GM18511 (cell line): Measurements from ENCODE around the gene PMFBP1.
A peak's percentile ranks its signal among the peaks of the same experiment; 100 is the strongest.
"Not testable (repeated sequence)": the region's sequence is repeated elsewhere in the genome, so short reads cannot be mapped to it uniquely, and the experiment has no call there.

Experiments
- ATAC-seq: cut with Tn5 transposase; IDR thresholded peaks from one replicate; pipeline ENCODE4 v1.9.1; 2021; ENCODE audit warnings: mild to moderate bottlenecking, moderate library complexity; ENCODE audit not compliant: unreplicated experiment

The PMFBP1 gene

DNA sequence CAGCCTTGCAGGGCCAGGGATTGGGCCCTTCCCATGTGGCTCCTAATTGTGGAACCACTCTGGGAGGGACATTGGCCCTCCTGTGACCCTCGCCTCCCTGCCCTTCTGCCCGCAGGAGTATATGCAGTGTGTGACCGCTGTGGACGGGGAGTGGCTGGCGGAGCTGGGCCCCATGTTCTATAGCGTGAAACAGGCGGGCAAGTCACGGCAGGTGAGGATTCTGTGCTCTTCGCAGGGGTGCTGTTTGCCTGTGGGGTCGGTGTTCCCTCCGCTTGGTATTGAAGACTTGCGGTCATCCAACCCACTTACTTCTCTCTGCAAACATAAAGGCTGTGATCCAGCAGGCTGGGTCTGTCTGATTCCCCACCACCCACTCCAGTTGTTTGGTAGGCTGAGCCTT, 62.7 kb downstream of the PMFBP1 start:
- no peak for ATAC-seq

DNA sequence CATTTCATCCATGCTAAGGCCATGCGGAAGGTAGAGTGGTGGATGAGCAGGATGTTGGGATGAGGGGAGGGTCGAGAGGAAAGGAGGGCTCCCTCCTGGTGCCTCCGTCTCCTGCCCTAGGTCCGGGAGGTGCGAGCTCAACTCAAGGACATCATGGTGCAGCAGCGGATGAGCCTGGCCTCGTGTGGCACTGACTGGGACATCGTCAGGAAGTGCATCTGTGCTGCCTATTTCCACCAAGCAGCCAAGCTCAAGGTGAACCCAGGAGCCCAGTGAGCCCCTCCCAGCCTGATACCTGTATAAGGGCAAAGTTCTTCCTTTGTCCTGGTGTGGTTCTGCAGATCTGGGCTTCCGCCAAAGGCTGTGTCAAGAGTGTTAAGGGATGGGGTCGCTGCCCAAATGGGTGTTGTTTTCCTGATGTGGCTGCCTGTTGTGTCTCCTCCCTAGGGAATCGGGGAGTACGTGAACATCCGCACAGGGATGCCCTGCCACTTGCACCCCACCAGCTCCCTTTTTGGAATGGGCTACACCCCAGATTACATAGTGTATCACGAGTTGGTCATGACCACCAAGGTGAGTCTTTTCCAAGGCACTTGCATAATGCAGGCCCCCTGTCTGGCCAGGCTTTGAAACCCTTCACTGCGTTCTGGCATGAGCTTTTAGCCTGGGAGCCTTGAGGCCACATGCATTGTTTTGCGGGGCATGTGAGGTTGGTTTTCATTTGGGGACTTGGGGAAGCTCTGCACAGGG, 63.4 kb downstream of the PMFBP1 start:
- ATAC-seq: no peak

DNA sequence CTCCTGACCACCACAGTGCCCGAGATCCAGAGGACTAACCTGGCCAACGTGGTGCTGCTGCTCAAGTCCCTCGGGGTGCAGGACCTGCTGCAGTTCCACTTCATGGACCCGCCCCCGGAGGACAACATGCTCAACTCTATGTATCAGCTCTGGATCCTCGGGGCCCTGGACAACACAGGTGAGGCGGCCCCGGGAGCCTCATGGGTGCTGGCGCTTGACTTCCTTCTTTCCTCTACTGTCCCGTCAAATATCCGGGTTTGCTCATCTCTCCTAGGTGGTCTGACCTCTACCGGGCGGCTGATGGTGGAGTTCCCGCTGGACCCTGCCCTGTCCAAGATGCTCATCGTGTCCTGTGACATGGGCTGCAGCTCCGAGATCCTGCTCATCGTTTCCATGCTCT, 64.6 kb downstream of the PMFBP1 start:
- ATAC-seq: no peak

DNA sequence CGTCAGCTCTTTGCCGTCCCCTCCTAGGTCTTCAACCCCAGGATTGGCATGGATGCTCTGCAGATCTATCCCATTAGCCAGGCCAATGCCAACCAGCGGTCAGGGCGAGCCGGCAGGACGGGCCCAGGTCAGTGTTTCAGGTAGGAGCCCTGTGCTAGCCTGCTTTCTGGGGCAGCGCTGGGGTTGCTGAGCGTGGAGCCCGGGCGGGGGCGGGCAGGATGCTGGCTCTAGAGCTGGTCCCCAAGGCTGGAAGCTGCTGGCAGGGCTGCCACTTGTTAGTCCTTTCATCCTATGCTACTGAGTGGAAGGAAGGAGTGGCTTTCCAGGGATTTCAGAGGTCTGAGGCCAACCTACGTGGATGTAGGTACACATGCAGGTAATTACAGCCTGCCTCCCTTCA, 66.0 kb downstream of the PMFBP1 start:
- no peak for ATAC-seq

DNA sequence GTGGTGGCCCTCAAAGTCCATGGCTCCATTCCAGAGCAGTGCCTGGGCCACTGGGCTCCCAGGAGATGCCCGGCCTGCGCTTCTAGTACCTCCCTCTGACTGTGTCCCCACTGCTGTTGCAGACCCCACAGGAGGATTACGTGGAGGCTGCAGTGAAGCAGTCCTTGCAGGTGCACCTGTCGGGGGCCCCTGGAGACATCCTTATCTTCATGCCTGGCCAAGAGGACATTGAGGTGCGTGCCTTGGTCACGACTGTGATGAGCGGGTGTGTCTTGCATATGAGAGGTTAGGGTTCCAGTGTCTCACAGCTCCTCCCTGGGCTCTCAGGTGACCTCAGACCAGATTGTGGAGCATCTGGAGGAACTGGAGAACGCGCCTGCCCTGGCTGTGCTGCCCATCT, 67.0 kb downstream of the PMFBP1 start:
- no peak for ATAC-seq

DNA sequence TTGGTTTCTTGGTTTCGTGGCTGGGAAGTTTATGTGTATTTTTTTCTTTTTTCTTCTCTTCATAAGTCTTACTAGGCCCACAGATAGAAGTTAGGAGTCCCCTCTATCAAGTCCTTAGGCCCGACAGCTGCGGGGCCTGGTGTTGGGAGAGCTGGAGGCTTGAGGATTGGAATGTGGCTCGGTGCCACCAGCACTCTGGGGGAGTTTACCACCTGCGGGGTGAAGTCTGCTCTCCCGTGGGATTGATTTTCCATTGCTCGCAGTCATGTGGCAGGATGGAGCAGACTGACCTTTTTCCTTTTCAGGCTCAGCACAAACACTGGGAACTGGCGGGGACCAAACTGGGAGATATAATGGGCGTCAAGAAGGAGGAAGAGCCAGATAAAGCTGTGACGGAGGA, 70.8 kb downstream of the PMFBP1 start:
- no peak for ATAC-seq

DNA sequence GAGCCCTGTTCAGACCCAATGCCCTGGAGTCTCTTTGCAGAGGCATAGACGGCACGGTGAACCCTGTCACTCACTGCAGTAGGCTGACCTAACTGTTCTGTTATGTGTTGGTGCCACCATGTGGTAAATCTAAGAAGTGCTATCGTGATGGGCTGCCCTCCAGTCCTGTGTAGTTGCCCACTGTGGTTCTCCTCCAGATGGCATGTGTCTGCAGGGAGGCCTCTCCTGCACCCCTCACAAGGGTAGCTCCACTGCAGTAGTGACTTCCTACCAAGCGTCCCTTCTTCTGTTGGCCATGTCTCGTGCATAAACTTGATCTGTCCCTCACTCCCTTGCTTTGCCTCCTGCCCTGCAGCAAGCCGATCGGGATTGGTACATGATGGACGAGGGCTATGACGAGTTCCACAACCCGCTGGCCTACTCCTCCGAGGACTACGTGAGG, 72.6 kb downstream of the PMFBP1 start:
- ATAC-seq: peak; percentile 94

DNA sequence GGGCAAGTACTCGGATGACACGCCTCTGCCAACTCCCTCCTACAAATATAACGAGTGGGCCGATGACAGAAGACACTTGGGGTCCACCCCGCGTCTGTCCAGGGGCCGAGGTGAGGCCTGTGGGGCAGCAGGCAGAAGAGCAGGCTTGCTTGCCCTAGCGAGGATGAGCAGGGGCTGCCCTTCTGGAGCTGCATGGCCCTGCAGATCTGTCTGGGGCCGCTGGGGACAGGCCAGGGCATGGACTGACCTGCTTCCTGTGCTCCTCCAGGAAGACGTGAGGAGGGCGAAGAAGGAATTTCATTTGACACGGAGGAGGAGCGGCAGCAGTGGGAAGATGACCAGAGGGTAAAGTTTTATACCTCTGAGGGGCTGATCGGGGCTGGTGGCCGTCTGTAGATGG, 73.0 kb downstream of the PMFBP1 start:
- ATAC-seq: no peak

DNA sequence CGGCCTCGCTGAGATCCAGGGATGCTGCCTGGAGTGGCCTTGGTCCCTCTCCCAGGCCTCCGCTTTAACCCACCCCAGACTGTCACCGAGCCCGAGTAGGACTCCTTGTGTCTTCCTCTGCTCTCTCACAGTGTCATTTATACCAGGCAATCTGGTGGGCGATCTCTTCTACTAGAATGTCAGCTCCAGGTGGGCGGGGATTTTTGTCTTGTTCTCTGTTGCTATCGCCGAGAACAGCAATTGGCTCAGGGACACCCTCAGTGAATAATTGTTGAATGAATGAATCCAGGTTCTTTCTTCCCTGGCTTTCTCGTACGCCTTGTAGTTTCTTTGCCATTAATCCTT, 77.7 kb downstream of the PMFBP1 start:
- ATAC-seq: no peak

DNA sequence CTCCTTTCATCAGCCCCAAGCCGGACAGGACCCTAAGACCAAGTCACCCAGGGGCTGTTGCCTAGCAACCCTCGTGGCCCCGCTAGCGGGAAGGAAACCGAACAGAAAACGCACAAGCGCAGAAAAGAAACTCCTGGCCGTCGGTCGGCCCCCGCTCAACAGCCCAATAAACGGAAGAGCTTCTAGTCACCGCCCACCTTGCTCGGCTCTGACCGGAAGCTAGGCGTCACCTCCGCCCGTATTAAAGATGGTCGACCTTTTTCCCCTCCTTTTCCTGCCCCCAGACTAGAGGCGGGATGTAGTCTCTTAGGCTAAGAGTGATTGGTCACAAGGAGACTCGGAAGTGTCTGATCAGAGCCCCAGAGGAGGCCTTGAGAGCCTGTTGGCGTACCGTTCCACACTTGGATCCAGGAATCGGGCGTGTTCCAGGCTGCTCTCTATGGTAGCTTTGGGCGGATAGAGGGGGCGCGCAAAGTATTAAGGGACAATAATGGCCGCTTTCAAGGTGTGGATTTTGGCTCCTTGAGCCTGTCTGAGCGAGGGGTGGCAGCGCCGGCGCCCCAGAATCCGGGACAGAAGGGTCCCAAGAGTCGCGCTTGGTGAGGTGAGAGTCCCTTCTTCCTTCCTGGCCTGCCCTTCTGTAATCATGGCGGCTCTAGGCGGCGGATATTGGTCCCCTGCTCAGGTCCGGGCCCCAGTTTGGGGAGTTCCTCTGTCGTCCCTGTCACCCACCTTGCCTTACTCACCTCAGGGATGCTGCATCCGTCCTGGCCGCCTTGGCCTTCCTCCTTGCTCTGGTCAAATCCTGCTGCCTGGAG, 78.3 kb downstream of the PMFBP1 start, which contains the start of the genes DHX38 and TXNL4B:
DHX38 (plus strand) TSS at position 400 of the 818 bp plus-strand sequence. CDS start 2,311 bp downstream, outside the sequence.
TXNL4B (minus strand) TSS at position 173 of the 818 bp plus-strand sequence. CDS start 2,871 bp downstream, outside the sequence.
- ATAC-seq: peak; percentile 98

DNA sequence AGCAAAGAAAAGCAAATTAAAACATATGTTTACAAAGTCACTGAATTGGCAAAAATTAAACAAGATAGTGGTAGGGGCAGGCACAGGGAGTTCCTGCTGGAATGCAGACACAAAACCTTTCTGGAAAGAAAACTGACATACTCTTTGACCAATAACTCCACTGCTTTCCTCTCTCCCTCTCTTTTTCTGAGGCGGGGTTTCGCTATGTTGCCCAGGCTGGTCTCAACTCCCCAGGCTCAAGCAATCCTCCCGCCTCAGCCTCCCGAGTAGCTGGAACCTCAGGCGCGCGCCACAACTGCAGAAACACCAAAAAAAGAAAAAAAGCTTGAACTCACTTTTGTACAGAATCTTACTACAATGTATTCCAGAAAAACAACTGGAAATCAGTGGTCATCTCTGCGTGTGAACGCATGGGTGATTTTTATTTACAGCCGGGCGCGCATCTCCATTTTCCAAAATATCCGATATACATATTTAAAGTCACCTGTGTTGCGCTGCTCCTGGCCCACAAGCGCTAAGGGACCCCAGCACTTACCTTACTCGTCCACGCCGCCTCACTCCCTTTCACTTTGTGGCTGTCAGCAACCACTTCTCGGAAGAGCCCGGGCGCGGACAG, 79.0 kb downstream of the PMFBP1 start:
- ATAC-seq: peak; percentile 39

DNA sequence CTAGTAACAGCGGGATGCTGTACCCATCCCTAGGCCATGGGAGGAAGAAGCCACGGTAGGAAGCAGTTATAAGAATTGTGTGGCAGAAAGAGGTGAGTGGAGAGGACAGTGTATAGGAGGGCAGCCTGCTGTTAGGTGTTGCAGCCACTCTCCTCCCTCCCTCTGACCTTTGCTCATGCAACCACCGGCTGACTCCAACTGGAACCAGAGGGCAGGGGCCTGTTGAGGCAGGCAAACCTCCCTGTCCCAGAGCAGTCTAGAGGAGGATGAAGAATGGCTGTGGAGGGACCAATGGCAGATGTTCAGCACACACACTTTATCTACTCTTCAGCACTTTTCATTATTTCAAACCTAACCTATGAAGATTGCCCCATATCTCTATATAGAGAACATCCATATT, 80.7 kb downstream of the PMFBP1 start:
- ATAC-seq: no peak

DNA sequence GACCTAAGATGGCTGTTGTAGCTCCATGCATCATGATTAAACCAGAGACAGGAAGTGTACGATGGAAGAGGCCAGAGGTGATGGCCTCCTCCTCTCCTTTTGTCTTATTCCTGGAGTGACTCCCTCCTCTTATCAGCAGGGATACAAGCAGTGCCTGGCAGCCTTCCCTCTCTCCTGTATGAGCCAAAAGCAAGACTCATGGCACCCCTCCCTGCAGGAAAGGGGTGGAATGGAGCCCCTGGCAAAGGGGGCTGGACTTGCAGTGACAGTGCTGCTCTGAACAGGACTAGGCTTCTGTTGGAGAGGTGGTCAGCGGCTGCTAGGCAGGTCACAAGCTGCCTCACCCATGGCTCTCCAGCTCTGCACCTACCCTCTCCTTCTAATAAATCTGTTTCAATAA, 87.0 kb downstream of the PMFBP1 start:
- no peak for ATAC-seq

DNA sequence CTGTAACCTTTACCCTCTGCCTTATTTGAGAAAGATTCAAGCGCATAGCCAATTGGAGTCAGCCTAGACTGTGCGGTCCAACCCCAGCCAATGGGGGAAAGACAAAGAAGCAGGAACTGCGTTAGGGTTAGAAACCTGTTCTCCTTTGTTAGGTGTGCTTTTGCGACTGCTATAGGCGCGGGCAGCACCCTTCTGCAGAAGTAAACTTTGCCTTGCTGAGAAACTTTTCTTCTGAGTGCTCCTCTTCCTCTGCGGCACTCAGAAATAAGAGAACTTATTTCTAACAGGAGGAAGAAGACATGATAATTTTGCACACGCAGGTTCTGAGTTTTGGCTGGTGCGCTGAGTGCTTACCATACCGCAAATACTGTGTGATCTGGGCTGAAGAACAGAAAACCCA, 87.5 kb downstream of the PMFBP1 start:
- ATAC-seq: no peak

DNA sequence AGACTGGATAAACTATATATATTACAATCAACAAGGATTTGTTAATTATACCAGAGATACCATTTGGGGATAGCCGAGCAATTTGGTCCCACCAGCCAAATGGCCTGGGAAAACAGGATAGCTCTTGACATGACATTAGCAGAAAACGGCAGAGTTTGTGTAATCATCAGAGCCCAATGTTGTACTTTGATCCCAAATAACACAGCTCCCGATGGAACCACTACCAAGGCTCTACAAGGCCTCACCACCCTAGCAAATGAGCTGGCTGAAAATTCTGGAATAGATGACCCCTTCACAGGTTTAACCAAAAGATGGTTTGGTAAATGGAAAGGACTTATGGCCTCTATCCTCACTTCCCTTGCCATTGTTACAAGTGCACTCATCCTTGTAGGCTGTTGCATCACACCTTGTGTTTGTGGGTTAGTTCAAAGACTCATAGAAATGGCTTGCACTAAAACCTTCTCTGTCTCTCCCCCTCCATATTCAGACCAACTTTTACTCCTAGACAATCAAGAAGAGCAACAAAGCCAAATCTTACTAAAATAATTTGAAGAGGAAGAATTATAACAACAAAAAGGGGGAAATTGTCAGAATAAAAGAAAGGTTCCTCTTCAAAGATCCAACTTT, 88.1 kb downstream of the PMFBP1 start:
- ATAC-seq: no peak

DNA sequence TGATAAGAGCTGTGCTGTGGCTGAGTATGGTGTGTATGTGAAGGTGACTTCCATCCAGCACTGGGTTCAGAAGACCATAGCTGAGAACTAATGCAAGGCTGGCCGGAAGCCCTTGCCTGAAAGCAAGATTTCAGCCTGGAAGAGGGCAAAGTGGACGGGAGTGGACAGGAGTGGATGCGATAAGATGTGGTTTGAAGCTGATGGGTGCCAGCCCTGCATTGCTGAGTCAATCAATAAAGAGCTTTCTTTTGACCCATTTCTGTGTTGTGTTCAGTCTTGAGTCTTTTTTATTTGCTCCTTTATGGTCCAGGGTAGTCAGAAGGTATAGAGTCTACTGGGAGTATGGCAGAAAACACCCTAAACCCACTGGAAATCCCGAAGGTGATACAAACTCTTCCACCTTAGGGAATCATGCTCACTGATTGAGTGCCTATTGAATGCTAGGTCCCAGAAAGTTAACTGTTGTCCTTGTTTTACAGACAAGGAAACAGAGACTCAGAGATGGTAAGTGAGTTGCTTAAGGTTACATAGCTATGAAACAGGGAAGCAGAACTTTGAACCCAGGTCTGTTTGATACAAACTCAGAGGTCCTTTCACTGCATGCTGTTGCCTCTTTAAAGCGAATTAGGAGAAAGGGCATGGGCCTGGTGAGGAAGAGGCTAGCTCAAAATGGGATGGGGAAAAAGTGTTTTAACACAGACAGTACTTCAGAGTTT, 94.8 kb downstream of the PMFBP1 start:
- ATAC-seq: not testable (repeated sequence)

DNA sequence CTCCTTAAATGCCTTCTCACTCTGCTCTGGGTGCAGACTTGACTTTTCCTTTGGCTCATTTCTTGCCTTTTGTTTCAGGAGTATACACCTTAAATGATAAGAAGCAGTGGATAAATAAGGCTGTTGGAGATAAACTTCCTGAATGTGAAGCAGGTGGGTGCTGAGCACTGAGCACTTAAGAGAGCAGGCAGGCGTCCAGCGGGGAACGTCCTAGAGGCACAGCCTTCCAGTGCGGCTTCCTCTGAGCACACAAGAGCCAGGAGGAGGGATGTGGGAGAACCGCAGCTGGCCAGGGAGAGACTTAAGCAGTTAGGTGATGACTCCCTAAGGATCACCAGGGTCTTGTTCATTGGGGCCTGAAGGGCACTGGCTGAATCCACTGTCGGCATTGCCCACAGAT, 96.9 kb downstream of the PMFBP1 start:
- ATAC-seq: not testable (repeated sequence)

DNA sequence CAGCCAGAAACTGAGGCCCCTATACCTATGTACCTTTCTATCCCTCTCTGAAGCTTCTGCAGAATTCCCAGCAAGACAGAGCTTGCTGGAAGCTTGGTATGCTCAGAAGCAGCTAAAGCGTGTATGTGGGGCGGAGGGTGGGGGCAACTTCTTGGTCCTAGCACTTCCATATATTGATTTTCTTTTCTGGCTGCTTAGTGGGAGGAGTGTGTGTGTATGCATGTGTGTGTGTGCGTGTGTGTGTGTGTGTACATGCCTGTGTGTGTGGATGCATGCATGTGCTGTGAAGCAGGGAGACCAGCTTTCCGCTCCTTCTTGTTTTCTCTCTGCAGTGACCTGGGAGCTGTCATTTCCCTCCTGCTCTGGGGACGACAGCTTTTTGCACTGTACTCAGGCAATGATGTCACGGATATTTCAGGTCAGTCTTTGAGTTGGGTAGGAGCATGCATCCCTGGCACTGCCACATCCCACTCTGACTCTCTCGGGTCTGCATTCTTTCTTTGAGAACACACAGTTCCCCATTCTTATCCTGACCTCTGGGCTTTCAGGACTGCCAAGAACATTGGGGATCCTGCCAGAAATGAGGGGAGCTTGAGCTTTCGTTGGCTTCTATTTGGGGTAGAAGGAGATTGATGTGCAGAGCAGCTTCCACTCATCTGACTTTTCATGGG, 98.3 kb downstream of the PMFBP1 start:
- no peak for ATAC-seq

DNA sequence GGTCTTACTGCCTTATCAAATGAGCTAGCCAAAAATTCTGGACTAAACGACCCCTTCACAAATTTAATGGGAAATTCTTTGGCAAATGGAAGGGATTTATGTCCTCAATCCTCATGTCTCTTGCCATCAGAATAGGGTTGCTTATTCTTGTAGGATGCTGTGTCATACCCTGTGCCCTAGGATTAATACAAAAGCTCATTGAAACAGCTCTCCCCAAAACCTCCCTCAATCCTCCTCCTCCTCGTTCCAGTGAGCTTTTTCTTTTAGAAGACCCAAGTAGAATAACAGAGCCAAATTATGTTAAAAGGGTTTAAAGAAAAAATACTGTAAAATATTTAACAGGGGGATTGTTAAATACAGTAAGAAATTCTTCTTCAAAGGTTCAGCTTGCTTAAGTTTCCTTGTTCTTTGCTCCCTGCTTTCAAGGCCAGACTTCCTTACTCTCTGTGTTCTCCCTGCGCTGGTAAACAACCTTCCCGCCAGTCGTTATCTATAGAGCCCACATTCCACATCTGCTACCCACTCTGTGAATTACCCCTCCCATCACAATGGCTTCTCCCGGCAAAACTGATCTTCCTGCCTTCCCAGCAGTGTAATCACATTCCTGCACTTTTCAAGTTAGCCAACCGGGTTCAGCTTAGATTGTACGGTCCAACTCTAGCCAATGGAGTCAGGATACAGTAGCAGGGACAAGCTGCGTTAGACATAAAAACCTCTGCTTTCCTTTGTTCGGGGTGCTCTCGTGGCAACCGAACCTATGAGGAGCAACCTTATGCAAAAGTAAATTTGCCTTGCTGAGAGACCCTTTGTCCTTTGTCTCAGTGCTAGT, 99.2 kb downstream of the PMFBP1 start:
- ATAC-seq: no peak
